PFSK-1 (cell line): ENCODE results near the gene COL18A1.

Source experiments
- FOXP2 ChIP-seq: optimal IDR thresholded peaks from 2 replicates; pipeline ENCODE3; 2011; ENCODE audit warnings: borderline replicate concordance, control low read depth, inconsistent platforms; ENCODE audit not compliant: insufficient read depth; ENCODE audit errors: extremely low read length, extremely low read depth
- POLR2AphosphoS5 ChIP-seq: IDR thresholded peaks from 2 replicates; pipeline ENCODE4 v1.6.1; 2012; ENCODE audit warnings: low read depth, mild to moderate bottlenecking, control low read depth, low read length, moderate library complexity
- SIN3A ChIP-seq: IDR thresholded peaks from 2 replicates; pipeline ENCODE4 v1.6.1; 2012; ENCODE audit warnings: mild to moderate bottlenecking, low read length, moderate library complexity, borderline replicate concordance; ENCODE audit not compliant: insufficient read depth
- TAF1 ChIP-seq: IDR thresholded peaks from 2 replicates; pipeline ENCODE4 v1.6.1; 2012; ENCODE audit warnings: low read length, control low read depth, borderline replicate concordance; ENCODE audit not compliant: insufficient read depth
- TF ChIP-seq, protein P1 (sequence below), 2 experiments: IDR thresholded peaks; 2 replicates each; pipeline versions ENCODE4 v1.6.1 to v1.8.0; 2011 to 2012; ENCODE audit warnings: low read depth in 2 of 2, low read length in 2 of 2, control low read depth in 1 of 2, inconsistent platforms in 1 of 2, mild to moderate bottlenecking in 1 of 2, moderate library complexity in 1 of 2; ENCODE audit not compliant: insufficient read depth in 1 of 2

The COL18A1 gene

DNA sequence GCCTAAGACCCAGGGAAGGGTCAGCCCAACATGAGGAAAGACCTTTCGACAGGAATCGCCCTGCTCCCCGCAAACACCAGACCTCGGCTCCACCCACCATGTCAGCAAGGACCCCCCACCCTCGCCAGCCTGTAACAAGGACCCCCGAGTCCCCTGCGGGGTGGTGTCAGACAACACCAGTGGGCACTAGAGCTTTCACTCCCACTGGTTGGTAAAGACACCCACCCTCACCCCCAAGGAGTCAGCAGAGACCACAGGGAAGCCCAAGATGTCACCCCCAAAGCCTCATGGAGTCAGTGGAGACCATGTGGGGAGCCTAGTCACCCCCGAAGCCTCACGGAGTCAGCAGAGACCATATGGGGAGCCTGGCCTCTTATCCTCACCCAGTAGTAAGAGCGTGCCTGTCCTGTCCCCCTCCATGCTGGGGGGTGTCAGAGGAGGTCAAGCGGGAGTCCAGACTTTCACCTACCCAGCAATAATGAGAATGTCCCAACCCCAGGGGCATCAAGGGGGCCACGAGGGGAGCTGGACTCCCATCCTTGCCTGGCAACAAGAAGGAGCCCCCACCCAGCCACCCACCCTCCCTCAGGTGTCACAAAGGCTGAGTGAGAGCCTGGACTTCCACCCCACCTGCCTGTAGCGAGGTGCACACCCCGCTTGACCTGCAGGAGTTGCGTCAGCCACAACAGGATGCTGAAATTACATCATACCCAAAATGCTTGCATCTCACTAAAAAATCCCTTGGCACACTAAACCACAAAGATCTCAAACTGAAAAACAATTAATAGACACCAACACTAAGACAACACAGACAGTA lies 112.5 kb downstream of the COL18A1 start:
- TF ChIP-seq, protein P1, sequence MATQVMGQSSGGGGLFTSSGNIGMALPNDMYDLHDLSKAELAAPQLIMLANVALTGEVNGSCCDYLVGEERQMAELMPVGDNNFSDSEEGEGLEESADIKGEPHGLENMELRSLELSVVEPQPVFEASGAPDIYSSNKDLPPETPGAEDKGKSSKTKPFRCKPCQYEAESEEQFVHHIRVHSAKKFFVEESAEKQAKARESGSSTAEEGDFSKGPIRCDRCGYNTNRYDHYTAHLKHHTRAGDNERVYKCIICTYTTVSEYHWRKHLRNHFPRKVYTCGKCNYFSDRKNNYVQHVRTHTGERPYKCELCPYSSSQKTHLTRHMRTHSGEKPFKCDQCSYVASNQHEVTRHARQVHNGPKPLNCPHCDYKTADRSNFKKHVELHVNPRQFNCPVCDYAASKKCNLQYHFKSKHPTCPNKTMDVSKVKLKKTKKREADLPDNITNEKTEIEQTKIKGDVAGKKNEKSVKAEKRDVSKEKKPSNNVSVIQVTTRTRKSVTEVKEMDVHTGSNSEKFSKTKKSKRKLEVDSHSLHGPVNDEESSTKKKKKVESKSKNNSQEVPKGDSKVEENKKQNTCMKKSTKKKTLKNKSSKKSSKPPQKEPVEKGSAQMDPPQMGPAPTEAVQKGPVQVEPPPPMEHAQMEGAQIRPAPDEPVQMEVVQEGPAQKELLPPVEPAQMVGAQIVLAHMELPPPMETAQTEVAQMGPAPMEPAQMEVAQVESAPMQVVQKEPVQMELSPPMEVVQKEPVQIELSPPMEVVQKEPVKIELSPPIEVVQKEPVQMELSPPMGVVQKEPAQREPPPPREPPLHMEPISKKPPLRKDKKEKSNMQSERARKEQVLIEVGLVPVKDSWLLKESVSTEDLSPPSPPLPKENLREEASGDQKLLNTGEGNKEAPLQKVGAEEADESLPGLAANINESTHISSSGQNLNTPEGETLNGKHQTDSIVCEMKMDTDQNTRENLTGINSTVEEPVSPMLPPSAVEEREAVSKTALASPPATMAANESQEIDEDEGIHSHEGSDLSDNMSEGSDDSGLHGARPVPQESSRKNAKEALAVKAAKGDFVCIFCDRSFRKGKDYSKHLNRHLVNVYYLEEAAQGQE (IDR thresholded peaks at IDR 0.05; ENCODE audit: insufficient read depth in 1 of 2, low read depth in 2 of 2, low read length in 2 of 2), result no peak
- TF ChIP-seq TAF1, result no peak
- no peak for TF ChIP-seq POLR2AphosphoS5
- no peak for TF ChIP-seq SIN3A
- TF ChIP-seq FOXP2, result no peak

DNA sequence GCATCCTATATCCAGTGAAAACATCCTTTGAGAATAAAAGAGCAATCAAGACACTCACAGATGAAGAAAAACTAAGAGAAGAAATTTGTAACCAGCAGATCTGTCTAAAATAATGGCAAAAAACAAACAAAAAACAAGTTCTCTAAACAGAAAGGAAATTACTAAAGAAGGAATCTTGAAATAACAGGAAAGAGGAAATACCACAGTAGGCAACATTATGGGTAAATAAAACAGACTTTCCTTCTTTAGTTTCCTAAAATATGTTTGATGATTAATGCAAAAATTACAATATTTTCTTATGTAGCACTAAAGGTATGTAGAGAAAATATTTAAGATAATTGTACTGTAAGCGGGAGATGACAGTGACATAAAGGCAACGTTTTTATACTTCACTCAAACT lies 113.8 kb downstream of the COL18A1 start:
- TF ChIP-seq SIN3A (no peak), TAF1 (no peak), FOXP2 (no peak), POLR2AphosphoS5 (no peak)
- TF ChIP-seq, protein P1 (IDR thresholded peaks at IDR 0.05; ENCODE audit: insufficient read depth in 1 of 2, low read depth in 2 of 2, low read length in 2 of 2), result no peak

DNA sequence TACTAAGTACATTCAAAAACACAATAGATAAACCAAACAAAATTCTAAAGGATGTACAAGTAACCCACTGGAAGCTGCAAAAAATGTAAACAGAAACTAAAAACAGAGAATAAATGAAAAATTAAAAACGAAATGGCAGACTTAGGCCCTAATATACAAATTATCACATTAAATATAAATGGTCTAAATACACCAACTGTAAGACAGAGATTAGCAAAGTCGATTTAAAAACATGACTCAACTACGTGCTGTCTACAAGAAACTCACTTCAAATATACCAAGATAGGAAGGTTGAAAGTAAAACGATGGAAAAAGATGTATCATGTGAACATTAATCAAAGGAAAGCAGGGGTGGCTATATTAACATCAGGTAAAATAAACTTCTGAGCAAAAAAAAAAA lies 114.2 kb downstream of the COL18A1 start:
- TF ChIP-seq POLR2AphosphoS5 (no peak), FOXP2 (no peak), SIN3A (no peak), TAF1 (no peak)
- TF ChIP-seq, protein P1 (IDR thresholded peaks at IDR 0.05; ENCODE audit: insufficient read depth in 1 of 2, low read depth in 2 of 2, low read length in 2 of 2), result no peak

DNA sequence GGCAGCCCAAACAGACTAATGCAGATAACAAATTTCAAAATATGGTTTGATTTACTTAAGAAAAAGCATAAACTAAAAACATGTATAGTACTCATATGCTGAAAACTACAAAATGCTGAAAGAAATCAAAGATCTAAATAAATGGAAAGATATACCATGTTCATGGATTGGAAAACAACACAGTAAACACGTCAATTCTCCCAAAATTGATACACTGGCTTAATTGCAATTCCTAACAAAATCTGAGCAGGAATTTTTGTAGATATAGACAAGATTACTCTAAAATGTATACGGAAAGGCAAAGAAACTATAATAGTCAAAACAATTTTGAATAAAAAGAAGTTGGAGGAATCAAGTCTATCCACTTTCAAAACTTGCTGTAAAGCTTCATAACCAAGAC lies 116.3 kb downstream of the COL18A1 start:
- TF ChIP-seq FOXP2 (no peak), TAF1 (no peak), POLR2AphosphoS5 (no peak), SIN3A (no peak)
- TF ChIP-seq, protein P1 (IDR thresholded peaks at IDR 0.05; ENCODE audit: insufficient read depth in 1 of 2, low read depth in 2 of 2, low read length in 2 of 2), result no peak

DNA sequence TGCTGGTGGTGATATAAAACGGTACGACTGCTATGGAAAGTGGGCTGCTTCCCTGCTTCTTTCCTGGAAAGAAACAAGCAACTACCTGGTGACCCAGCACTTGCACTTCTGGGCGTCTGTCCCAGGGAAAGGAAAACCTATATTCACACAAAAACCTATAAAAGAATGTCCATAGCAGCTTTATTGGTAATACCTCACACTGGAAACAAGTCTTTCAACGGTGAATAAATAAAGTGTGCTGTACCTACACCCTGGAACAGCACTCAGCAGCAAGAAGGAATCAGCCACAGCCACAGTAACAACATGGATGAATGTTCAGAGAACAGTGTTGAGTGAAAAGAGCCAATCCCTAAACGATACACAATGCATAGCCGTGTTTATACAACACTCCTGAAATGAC lies 117.4 kb downstream of the COL18A1 start:
- TF ChIP-seq FOXP2 (no peak), POLR2AphosphoS5 (no peak), SIN3A (no peak), TAF1 (no peak)
- TF ChIP-seq, protein P1 (IDR thresholded peaks at IDR 0.05; ENCODE audit: insufficient read depth in 1 of 2, low read depth in 2 of 2, low read length in 2 of 2), result no peak
